NB4 (cell line): ENCODE data around the gene PTGER1.

ENCODE experiments used
- POLR2A ChIP-seq: IDR thresholded peaks from 2 replicates; pipeline ENCODE4 v1.6.1; 2011; ENCODE audit warnings: mild to moderate bottlenecking; ENCODE audit not compliant: insufficient read length; ENCODE audit errors: extremely low read depth
- TF ChIP-seq, protein P1 (sequence below): IDR thresholded peaks from one replicate; pipeline ENCODE4 v1.5.1; 2012; ENCODE audit warnings: low read depth, low read length
- TF ChIP-seq, protein P2 (sequence below): IDR thresholded peaks from 2 replicates; pipeline ENCODE4 v1.6.1; 2011; ENCODE audit warnings: low read depth, low read length

DNA sequence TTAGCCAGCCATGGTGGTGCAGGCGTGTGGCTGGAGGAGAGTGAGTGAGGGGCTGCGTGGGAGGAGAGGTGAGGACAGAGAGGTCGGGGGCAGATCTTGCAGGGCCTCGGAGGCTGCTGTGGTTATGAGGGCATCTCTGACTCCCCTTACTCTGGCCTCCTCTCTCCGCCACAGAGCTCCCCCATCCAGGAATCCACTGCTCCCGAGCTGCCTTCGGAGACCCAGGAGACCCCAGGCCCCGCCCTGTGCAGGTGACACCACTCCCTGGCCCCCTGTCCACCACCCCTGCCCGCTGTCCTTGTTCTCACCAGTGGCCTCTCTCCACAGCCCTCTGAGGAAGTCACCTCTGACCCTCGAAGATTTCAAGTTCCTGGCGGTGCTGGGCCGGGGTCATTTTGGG, 7.8 kb downstream of the PTGER1 start:
- no peak for TF ChIP-seq POLR2A
- TF ChIP-seq, protein P1, sequence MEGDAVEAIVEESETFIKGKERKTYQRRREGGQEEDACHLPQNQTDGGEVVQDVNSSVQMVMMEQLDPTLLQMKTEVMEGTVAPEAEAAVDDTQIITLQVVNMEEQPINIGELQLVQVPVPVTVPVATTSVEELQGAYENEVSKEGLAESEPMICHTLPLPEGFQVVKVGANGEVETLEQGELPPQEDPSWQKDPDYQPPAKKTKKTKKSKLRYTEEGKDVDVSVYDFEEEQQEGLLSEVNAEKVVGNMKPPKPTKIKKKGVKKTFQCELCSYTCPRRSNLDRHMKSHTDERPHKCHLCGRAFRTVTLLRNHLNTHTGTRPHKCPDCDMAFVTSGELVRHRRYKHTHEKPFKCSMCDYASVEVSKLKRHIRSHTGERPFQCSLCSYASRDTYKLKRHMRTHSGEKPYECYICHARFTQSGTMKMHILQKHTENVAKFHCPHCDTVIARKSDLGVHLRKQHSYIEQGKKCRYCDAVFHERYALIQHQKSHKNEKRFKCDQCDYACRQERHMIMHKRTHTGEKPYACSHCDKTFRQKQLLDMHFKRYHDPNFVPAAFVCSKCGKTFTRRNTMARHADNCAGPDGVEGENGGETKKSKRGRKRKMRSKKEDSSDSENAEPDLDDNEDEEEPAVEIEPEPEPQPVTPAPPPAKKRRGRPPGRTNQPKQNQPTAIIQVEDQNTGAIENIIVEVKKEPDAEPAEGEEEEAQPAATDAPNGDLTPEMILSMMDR = no peak
- TF ChIP-seq, protein P2, sequence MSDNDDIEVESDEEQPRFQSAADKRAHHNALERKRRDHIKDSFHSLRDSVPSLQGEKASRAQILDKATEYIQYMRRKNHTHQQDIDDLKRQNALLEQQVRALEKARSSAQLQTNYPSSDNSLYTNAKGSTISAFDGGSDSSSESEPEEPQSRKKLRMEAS = no peak
